ENCODE measurements around the gene GZMM. TPM values are rescaled to one million over a fixed set of nuclear protein-coding genes. Genes with fewer than 3 reads are reported as not detected.

Gene GZMM
- total RNA-seq, 4 donors from 2014 or later: 0.88 TPM; not detected in 3

GRCh38 chr19:497491-497868 is 46.4 kb upstream of the GZMM start:
- TF ChIP-seq CTCF (IDR thresholded peaks at IDR 0.05; ENCODE audit: low read depth): no peak

- TF ChIP-seq CTCF (IDR thresholded peaks at IDR 0.05; ENCODE audit: low read depth): no peak
Measured at GRCh38 chr19:497869-498510, 45.9 kb upstream of the GZMM start.

- no peak for TF ChIP-seq CTCF (IDR thresholded peaks at IDR 0.05; ENCODE audit: low read depth)
Measured at GRCh38 chr19:498511-498891, 45.4 kb upstream of the GZMM start.

- no peak for TF ChIP-seq CTCF (IDR thresholded peaks at IDR 0.05; ENCODE audit: low read depth)
Measured at GRCh38 chr19:498977-499623, 44.8 kb upstream of the GZMM start.

GRCh38 chr19:501646-502045 is 42.2 kb upstream of the GZMM start:
- no peak for TF ChIP-seq CTCF (IDR thresholded peaks at IDR 0.05; ENCODE audit: low read depth)

- no peak for TF ChIP-seq CTCF (IDR thresholded peaks at IDR 0.05; ENCODE audit: low read depth)
Measured at GRCh38 chr19:504616-505015, 39.2 kb upstream of the GZMM start.

- no peak for TF ChIP-seq CTCF (IDR thresholded peaks at IDR 0.05; ENCODE audit: low read depth)
Measured at GRCh38 chr19:506404-507285, 37.2 kb upstream of the GZMM start.

Data from subcutaneous adipose tissue (tissue), 4 donors.